H1 (cell line): ENCODE data around the gene TSPEAR. TPM values are rescaled to one million over a fixed set of nuclear protein-coding genes. Genes with fewer than 3 reads are reported as not detected.

Experiments
- CTCF ChIA-PET: fragments of 300-600 bp; sonication (Branson Sonifier 250); formaldehyde crosslinking; loops from one replicate; lab custom pipeline; 2021; ENCODE audit not compliant: partially characterized antibody; lab: Charles Lee
- POLR2A ChIA-PET: fragments of 300-600 bp; sonication (Branson Sonifier 250); formaldehyde crosslinking; loops from one replicate; lab custom pipeline; 2021; ENCODE audit warnings: inconsistent platforms; ENCODE audit not compliant: partially characterized antibody; lab: Charles Lee
- DNase-seq, 2 experiments: peaks; one replicate each; pipeline versions ENCODE4 v3.0.0 to v3.0.0-alpha.2; 2010 to 2022; ENCODE audit warnings: low spot score in 2 of 2, low read depth in 1 of 2, mixed read lengths in 1 of 2
- FAIRE-seq: peaks from 2 replicates; lab custom pipeline; 2011; peaks lifted over from hg19 to GRCh38; lab: Jason Lieb, UNC
- H2AFZ ChIP-seq: 2 replicates; pipeline ENCODE4 v1.8.1; 2012; ENCODE audit warnings: low read length, inconsistent platforms
- H2AK5ac ChIP-seq: 2 replicates; pipeline ENCODE4 v1.6.1; 2013; ENCODE audit warnings: low read depth, low read length
- H2BK120ac ChIP-seq: replicated peaks from 2 replicates; pipeline ENCODE3; 2013; ENCODE audit warnings: low read depth, low read length, inconsistent platforms
- H2BK12ac ChIP-seq: 2 replicates; pipeline ENCODE4 v1.6.1; 2013; ENCODE audit warnings: low read depth, low read length
- H2BK15ac ChIP-seq: 2 replicates; pipeline ENCODE4 v1.6.1; 2013; ENCODE audit warnings: low read length
- H2BK20ac ChIP-seq: 2 replicates; pipeline ENCODE4 v1.6.1; 2013; ENCODE audit warnings: low read length
- H2BK5ac ChIP-seq: 2 replicates; pipeline ENCODE4 v1.6.1; 2013; ENCODE audit warnings: low read depth, low read length
- H3K14ac ChIP-seq: 2 replicates; pipeline ENCODE4 v1.6.1; 2013; ENCODE audit warnings: inconsistent platforms; ENCODE audit not compliant: insufficient read length
- H3K18ac ChIP-seq: 2 replicates; pipeline ENCODE4 v1.6.1; 2013; ENCODE audit warnings: low read length; ENCODE audit errors: extremely low read depth
- H3K23ac ChIP-seq: 2 replicates; pipeline ENCODE4 v1.6.1; 2013; ENCODE audit warnings: inconsistent platforms; ENCODE audit not compliant: insufficient read length
- H3K23me2 ChIP-seq: 2 replicates; pipeline ENCODE4 v1.6.1; 2013; ENCODE audit warnings: low read depth, low read length
- H3K27ac ChIP-seq: 2 replicates; pipeline ENCODE4 v1.6.1; 2011; ENCODE audit warnings: low read depth, low read length, inconsistent platforms
- H3K27me3 ChIP-seq, 4 experiments: replicated peaks in 1 of 4; 1 replicate in 1 of 4; 2 replicates in 3 of 4; pipeline versions ENCODE4 v1.6.1 to v1.8.1; 2011 to 2013; ENCODE audit warnings: low read length in 3 of 4, mild to moderate bottlenecking in 3 of 4, inconsistent platforms in 2 of 4, mixed read lengths in 2 of 4, moderate library complexity in 1 of 4; ENCODE audit not compliant: control insufficient read depth in 3 of 4, insufficient read depth in 3 of 4; ENCODE audit errors: extremely low read depth in 1 of 4
- H3K36me3 ChIP-seq, 4 experiments: 2 replicates each; pipeline versions ENCODE4 v1.6.1 to v1.8.1; 2011 to 2013; ENCODE audit warnings: mild to moderate bottlenecking in 4 of 4, low read length in 3 of 4, moderate library complexity in 2 of 4, control low read depth in 1 of 4, inconsistent platforms in 1 of 4; ENCODE audit not compliant: insufficient read depth in 4 of 4, control insufficient read depth in 2 of 4
- H3K4ac ChIP-seq: replicated peaks from 2 replicates; pipeline ENCODE3; 2013; ENCODE audit warnings: low read length, low read depth, mixed read lengths, inconsistent platforms; ENCODE audit not compliant: insufficient read length
- H3K4me1 ChIP-seq, 4 experiments: replicated peaks in 1 of 4; 1 replicate in 1 of 4; 2 replicates in 3 of 4; pipeline versions ENCODE4 v1.6.1 to v1.8.1; 2011 to 2013; ENCODE audit warnings: low read length in 3 of 4, inconsistent platforms in 2 of 4, mixed read lengths in 1 of 4; ENCODE audit not compliant: insufficient read depth in 4 of 4, control insufficient read depth in 3 of 4
- H3K4me2 ChIP-seq, 2 experiments: 2 replicates each; pipeline versions ENCODE4 v1.6.1 to v1.8.1; 2011 to 2013; ENCODE audit warnings: low read depth in 2 of 2, low read length in 2 of 2, control low read depth in 1 of 2, inconsistent platforms in 1 of 2, mild to moderate bottlenecking in 1 of 2; ENCODE audit not compliant: insufficient read depth in 1 of 2
- H3K4me3 ChIP-seq, 4 experiments: fragments of 200-600, 300-600 bp in 1 of 4; sonication (generic), shearing (Covaris generic), sonication (Bioruptor Twin) in 1 of 4; 2 replicates each; pipeline versions ENCODE4 v1.5.1 to v1.8.1; 2011 to 2016; ENCODE audit warnings: low read length in 4 of 4, low read depth in 3 of 4, control low read depth in 2 of 4, inconsistent platforms in 2 of 4, mild to moderate bottlenecking in 2 of 4, mixed read lengths in 1 of 4, moderate library complexity in 1 of 4; ENCODE audit not compliant: insufficient read depth in 2 of 4; ENCODE audit errors: extremely low read depth in 1 of 4
- H3K56ac ChIP-seq: replicated peaks from 2 replicates; pipeline ENCODE3; 2013; ENCODE audit warnings: low read depth, mild to moderate bottlenecking, mixed read lengths, low read length, inconsistent platforms; ENCODE audit not compliant: insufficient read length
- H3K79me1 ChIP-seq: 2 replicates; pipeline ENCODE4 v1.6.1; 2013; ENCODE audit warnings: low read depth, low read length, control low read depth
- H3K79me2 ChIP-seq, 2 experiments: 2 replicates each; pipeline versions ENCODE4 v1.6.1 to v1.8.1; 2012 to 2013; ENCODE audit warnings: low read length in 2 of 2, mild to moderate bottlenecking in 2 of 2, inconsistent platforms in 1 of 2; ENCODE audit not compliant: insufficient read depth in 2 of 2, control insufficient read depth in 1 of 2
- H3K9ac ChIP-seq, 4 experiments: replicated peaks in 1 of 4; 1 replicate in 1 of 4; 2 replicates in 3 of 4; pipeline versions ENCODE4 v1.6.1 to v1.8.1; 2011 to 2013; ENCODE audit warnings: low read depth in 3 of 4, low read length in 3 of 4, control low read depth in 2 of 4, mild to moderate bottlenecking in 2 of 4, moderate library complexity in 2 of 4, inconsistent platforms in 1 of 4; ENCODE audit errors: extremely low read depth in 1 of 4
- H3K9me3 ChIP-seq, 2 experiments: 2 replicates each; pipeline versions ENCODE4 v1.6.1 to v1.8.1; 2012 to 2013; ENCODE audit warnings: mild to moderate bottlenecking in 2 of 2, moderate library complexity in 2 of 2, control low read depth in 1 of 2, inconsistent platforms in 1 of 2, low read depth in 1 of 2, low read length in 1 of 2, mixed read lengths in 1 of 2; ENCODE audit not compliant: insufficient read depth in 2 of 2
- H4K20me1 ChIP-seq, 2 experiments: replicated peaks in 1 of 2; 2 replicates each; pipeline versions ENCODE3 to v1.8.1; 2011 to 2013; ENCODE audit warnings: inconsistent platforms in 2 of 2, low read length in 2 of 2, mild to moderate bottlenecking in 1 of 2; ENCODE audit not compliant: insufficient read depth in 2 of 2, control insufficient read depth in 1 of 2
- H4K5ac ChIP-seq: 2 replicates; pipeline ENCODE4 v1.6.1; 2013; ENCODE audit warnings: low read length, low read depth, mixed read lengths, inconsistent platforms; ENCODE audit not compliant: insufficient read length
- H4K8ac ChIP-seq: 2 replicates; pipeline ENCODE4 v1.8.0; 2013; ENCODE audit warnings: mild to moderate bottlenecking, moderate library complexity, low read length, inconsistent platforms; ENCODE audit not compliant: insufficient read depth; ENCODE audit errors: extremely low read depth
- H4K91ac ChIP-seq: replicated peaks from 2 replicates; pipeline ENCODE3; 2013; ENCODE audit warnings: low read length, mixed read lengths, inconsistent platforms; ENCODE audit not compliant: insufficient read length
- BACH1 ChIP-seq: IDR thresholded peaks from 2 replicates; pipeline ENCODE4 v1.6.1; 2012; ENCODE audit warnings: low read length, improper control_type of control experiment
- EGR1 ChIP-seq: IDR thresholded peaks from 2 replicates; pipeline ENCODE4 v1.6.1; 2011; ENCODE audit warnings: low read depth, low read length, borderline replicate concordance
- HDAC2 ChIP-seq, 2 experiments: fragments of 300-600 bp in 1 of 2; sonication (generic) in 1 of 2; IDR thresholded peaks; 2 replicates each; pipeline ENCODE4 v1.6.1; 2011 to 2012; ENCODE audit warnings: low read depth in 2 of 2, low read length in 2 of 2, mild to moderate bottlenecking in 2 of 2, moderate library complexity in 2 of 2, borderline replicate concordance in 1 of 2, inconsistent platforms in 1 of 2
- KDM1A ChIP-seq: fragments of 200-600, 300-600 bp; sonication (generic); IDR thresholded peaks from 2 replicates; pipeline ENCODE4 v1.7.1; 2016; ENCODE audit warnings: mild to moderate bottlenecking, low read length, borderline replicate concordance
- SIX5 ChIP-seq: IDR thresholded peaks from 2 replicates; pipeline ENCODE4 v1.6.1; 2011; ENCODE audit warnings: mild to moderate bottlenecking, low read depth, low read length
- WGBS, 2 experiments: shearing (Covaris generic) in 1 of 2; methylation state at CpG; one replicate each; pipeline versions ENCODE4 v1.1.6 to v1.1.7; 2013 to 2015; ENCODE audit warnings: low lambda C conversion rate in 2 of 2, mixed read lengths in 2 of 2, inconsistent platforms in 1 of 2, low coverage in 1 of 2, missing lambda C conversion rate in 1 of 2; ENCODE audit not compliant: insufficient replicate concordance in 2 of 2, insufficient coverage in 1 of 2, insufficient read length in 1 of 2; ENCODE audit errors: extremely low coverage in 1 of 2, missing lambda C conversion rate in 1 of 2; 5-methylcytosine and 5-hydroxymethylcytosine counted together
- polyA plus RNA-seq, 7 experiments: library from polyadenylated mRNA; depleted of rRNA in 3 of 7; stranded (reverse) in 5 of 7; unstranded in 2 of 7; fragments of >200 nt in 5 of 7; fragments of 200-250 nt in 2 of 7; gene quantifications; 1 replicate in 5 of 7; 2 replicates in 1 of 7; 4 replicates in 1 of 7; pipeline versions ENCODE4 v1.2.1 to v1.2.3, GENCODE V29; 2011 to 2013; ENCODE audit warnings: missing spikeins in 2 of 7, mixed read lengths in 2 of 7
- total RNA-seq: library from RNA; stranded (reverse); fragmentation: NEBNext Ultra II Directional; extraction: Animal tissue kit (Norgen Biotek cat#: 25700); gene quantifications from 2 replicates; pipeline ENCODE4 v1.2.1, GENCODE V29; 2021

TSPEAR gene
- total and polyA plus RNA-seq, 2 of the 8 experiments (the other 6 are each of a cell fraction or from before 2014, with no cell fraction given): 0.58 to 0.89 TPM

- H2AFZ ChIP-seq: no peak overlapping the region
- H3K14ac ChIP-seq: no peak overlapping the region
- H3K9me3 ChIP-seq: peaks cover 21 to 36% of the 10 kb centered on the region in 2 experiments
- no peak overlapping the region for H3K56ac ChIP-seq
- no peak overlapping the region for H3K18ac ChIP-seq
- H2BK5ac ChIP-seq: no peak overlapping the region
- H3K36me3 ChIP-seq: no peaks in the 10 kb centered on the region
- H4K8ac ChIP-seq: no peak overlapping the region; the same call in 1 of the 2 replicates
- H3K4me2 ChIP-seq: no peak overlapping the region
- H3K4me3 ChIP-seq: no peak overlapping the region
- peak overlapping the region; percentile 37 for H4K91ac ChIP-seq
- H3K79me1 ChIP-seq: no peaks in the 10 kb centered on the region
- H2BK12ac ChIP-seq: no peak overlapping the region
- H2BK20ac ChIP-seq: no peak overlapping the region
- CTCF ChIA-PET: interaction anchor here (0.9 to 1.4 kb wide), 4 partner anchors 8 to 116 kb away, joined by 3 to 4 read pairs (median 4); no protein-coding TSS in a partner anchor
- H3K4me1 ChIP-seq: no peaks in the 10 kb centered on the region
- no peaks in the 10 kb centered on the region for H4K20me1 ChIP-seq
- H3K9ac ChIP-seq: no peak overlapping the region
- no peak overlapping the region for H3K4ac ChIP-seq
- H3K27me3 ChIP-seq: no peaks in the 10 kb centered on the region
- peak in 1 of 2 experiments; percentile 39 for DNase-seq
- no peak overlapping the region for H3K27ac ChIP-seq
- H3K23ac ChIP-seq: no peak overlapping the region
- no peak overlapping the region for H4K5ac ChIP-seq
- H2BK120ac ChIP-seq: no peak overlapping the region
- no peak overlapping the region for H2BK15ac ChIP-seq
- WGBS, 2 experiments: 92% methylated on average over 11 of the region's 11 CpGs; no CpG with 5 or more reads in 1 of the 2 experiments
- no peaks in the 10 kb centered on the region for H3K23me2 ChIP-seq
- POLR2A ChIA-PET: interaction anchor here (1.4 kb wide), 1 partner anchor 20 kb away, joined by 3 read pairs; no protein-coding TSS in a partner anchor
- no peaks in the 10 kb centered on the region for H3K79me2 ChIP-seq
- FAIRE-seq: no peak
- H2AK5ac ChIP-seq: no peak overlapping the region
- TF ChIP-seq EGR1 (no peak), KDM1A (no peak), SIX5 (no peak), HDAC2 (IDR thresholded peaks at IDR 0.05; ENCODE audit: borderline replicate concordance in 1 of 2, low read depth in 2 of 2, low read length in 2 of 2) (no peak), BACH1 (no peak)
These were observed 21.6 kb upstream of the TSPEAR start for GRCh38 chr21:44732956-44733355.
